Measurements from ENCODE around the gene VGLL4. TPM values are rescaled to one million over a fixed set of nuclear protein-coding genes. Genes with fewer than 3 reads are reported as not detected.

VGLL4 gene
- total and polyA plus RNA-seq, 2 of the 4 experiments (the other 2 are of a cell fraction): 26.2 to 35.4 TPM

DNA sequence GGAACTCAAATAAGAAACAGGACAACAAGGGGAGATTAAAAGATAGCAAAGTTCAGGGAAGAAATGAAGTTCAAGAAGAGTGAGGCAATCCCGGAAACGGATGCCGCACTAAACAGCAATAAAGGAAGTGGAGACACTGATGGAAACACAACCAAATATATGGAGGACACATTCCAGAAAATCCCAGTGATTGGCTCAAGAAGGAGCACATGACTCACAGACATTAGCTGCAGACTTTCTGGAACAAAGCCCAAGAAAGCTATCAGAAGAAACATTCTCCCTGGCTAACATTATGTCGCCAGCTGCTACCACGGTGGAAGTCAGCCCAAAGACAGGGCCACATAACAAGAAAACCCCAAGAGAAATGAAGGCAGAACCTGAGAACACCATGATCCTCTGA, 18.1 kb upstream of the VGLL4 start:
- Histone ChIP-seq H4K8ac (ENCODE audit: low read depth in 2 of 2, low read length in 2 of 2) (no peak overlapping the region), H4K20me1 (ENCODE audit: insufficient read depth, low read length) (no peaks in the 10 kb centered on the region), H2BK5ac (ENCODE audit: low read depth, low read length, poor library complexity, severe bottlenecking) (no peak overlapping the region), H3K9ac (ENCODE audit: low read depth, low read length) (no peak overlapping the region), H2AK9ac (replicated peaks; ENCODE audit: low read depth, low read length, poor library complexity) (no peak overlapping the region), H3K27ac (ENCODE audit: insufficient read depth, low read length) (no peak overlapping the region), H2BK120ac (ENCODE audit: low read depth, low read length) (no peak overlapping the region), H2BK15ac (ENCODE audit: low read depth, low read length) (no peak overlapping the region), H3K9me1 (ENCODE audit: insufficient read depth, low read length) (peaks cover 2% of the 10 kb centered on the region; the same call in 1 of the 2 replicates), H4K91ac (ENCODE audit: insufficient read depth, low read depth, low read length) (no peak overlapping the region), H3K36me3 (ENCODE audit: control insufficient read depth, insufficient read depth, low read length) (no peaks in the 10 kb centered on the region), H3K4me2 (ENCODE audit: low read depth, low read length) (no peak overlapping the region), H3K56ac (ENCODE audit: extremely low read depth, insufficient read depth, low read length) (no peak overlapping the region), H2AK5ac (ENCODE audit: low read depth, low read length) (no peak overlapping the region), H2AFZ (replicated peaks; ENCODE audit: low read length, poor library complexity) (peak overlapping the region; percentile 8), H3K4ac (ENCODE audit: low read depth, low read length) (no peak overlapping the region), H2BK20ac (ENCODE audit: low read depth, low read length) (no peak overlapping the region), H3K79me1 (ENCODE audit: low read depth in 1 of 2, low read length in 2 of 2) (peaks cover 14 to 16% of the 10 kb centered on the region in 2 experiments; a peak in 3 of 4 replicates), H3K18ac (ENCODE audit: low read depth, low read length) (no peak overlapping the region), H3K23ac (ENCODE audit: low read depth, low read length) (no peak overlapping the region), H3K14ac (replicated peaks; ENCODE audit: low read depth, low read length) (peak overlapping the region; percentile 58; the same call in 1 of the 2 replicates), H3K4me3 (ENCODE audit: insufficient read depth, low read depth, low read length) (no peak overlapping the region), H3K4me1 (ENCODE audit: control insufficient read depth, insufficient read depth, low read length) (no peaks in the 10 kb centered on the region), H3K9me3 (ENCODE audit: control insufficient read depth, insufficient read depth, low read length) (no peaks in the 10 kb centered on the region; the same call in 1 of the 2 replicates), H3K27me3 (ENCODE audit: control insufficient read depth, insufficient read depth, low read length) (no peaks in the 10 kb centered on the region), H4K5ac (ENCODE audit: low read depth, low read length) (no peak overlapping the region)
- TF ChIP-seq, protein P1, sequence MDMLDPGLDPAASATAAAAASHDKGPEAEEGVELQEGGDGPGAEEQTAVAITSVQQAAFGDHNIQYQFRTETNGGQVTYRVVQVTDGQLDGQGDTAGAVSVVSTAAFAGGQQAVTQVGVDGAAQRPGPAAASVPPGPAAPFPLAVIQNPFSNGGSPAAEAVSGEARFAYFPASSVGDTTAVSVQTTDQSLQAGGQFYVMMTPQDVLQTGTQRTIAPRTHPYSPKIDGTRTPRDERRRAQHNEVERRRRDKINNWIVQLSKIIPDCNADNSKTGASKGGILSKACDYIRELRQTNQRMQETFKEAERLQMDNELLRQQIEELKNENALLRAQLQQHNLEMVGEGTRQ (IDR thresholded peaks at IDR 0.05; ENCODE audit: low read depth, low read length): peak; percentile 72
- no peak for TF ChIP-seq RFX5 (IDR thresholded peaks at IDR 0.05; ENCODE audit: low read depth, low read length)
- no CpG with 5 or more reads among the region's 5 CpGs for WGBS, 2 experiments (ENCODE audit: extremely low coverage in 2 of 2, insufficient read length in 1 of 2)
- DNase-seq (peak; percentile 80), ATAC-seq (ENCODE audit: low read depth) (peak; percentile 24; the same call in 1 of the 2 replicates)
- dilution Hi-C loops (cut with HindIII; ENCODE audit: low sequenced_read_pairs, unreplicated experiment): no loop called here
- intact Hi-C loops (cut with micrococcal nuclease): no loop called here
- CTCF ChIA-PET: no interaction called here
- in situ Hi-C loops (cut with MboI; ENCODE audit: low sequenced_read_pairs): loop anchor here (25.0 kb wide), 1 partner anchor 900 kb away; no protein-coding TSS in a partner anchor
- no TSS peak for BruUV-seq (replicated peaks)
- POLR2A ChIA-PET (ENCODE audit: unreplicated experiment): no interaction called here

Measured in IMR-90 (cell line).